H54 (cell line): ENCODE data around the gene NXNL1.
"Not testable (repeated sequence)": the region's sequence is repeated elsewhere in the genome, so short reads cannot be mapped to it uniquely, and the experiment has no call there.

Experiments used
- DNase-seq: peaks from one replicate; pipeline ENCODE4 v3.0.0; 2011; ENCODE audit warnings: low spot score, mixed read lengths; ENCODE audit not compliant: insufficient read length
- FAIRE-seq: peaks from 3 replicates; lab custom pipeline; 2011; peaks lifted over from hg19 to GRCh38; lab: Jason Lieb, UNC
- POLR2A ChIP-seq: IDR thresholded peaks from 2 replicates; pipeline ENCODE4 v1.6.1; 2011; ENCODE audit warnings: low read depth, mild to moderate bottlenecking, low read length

NXNL1 gene, protein sequence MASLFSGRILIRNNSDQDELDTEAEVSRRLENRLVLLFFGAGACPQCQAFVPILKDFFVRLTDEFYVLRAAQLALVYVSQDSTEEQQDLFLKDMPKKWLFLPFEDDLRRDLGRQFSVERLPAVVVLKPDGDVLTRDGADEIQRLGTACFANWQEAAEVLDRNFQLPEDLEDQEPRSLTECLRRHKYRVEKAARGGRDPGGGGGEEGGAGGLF

DNA sequence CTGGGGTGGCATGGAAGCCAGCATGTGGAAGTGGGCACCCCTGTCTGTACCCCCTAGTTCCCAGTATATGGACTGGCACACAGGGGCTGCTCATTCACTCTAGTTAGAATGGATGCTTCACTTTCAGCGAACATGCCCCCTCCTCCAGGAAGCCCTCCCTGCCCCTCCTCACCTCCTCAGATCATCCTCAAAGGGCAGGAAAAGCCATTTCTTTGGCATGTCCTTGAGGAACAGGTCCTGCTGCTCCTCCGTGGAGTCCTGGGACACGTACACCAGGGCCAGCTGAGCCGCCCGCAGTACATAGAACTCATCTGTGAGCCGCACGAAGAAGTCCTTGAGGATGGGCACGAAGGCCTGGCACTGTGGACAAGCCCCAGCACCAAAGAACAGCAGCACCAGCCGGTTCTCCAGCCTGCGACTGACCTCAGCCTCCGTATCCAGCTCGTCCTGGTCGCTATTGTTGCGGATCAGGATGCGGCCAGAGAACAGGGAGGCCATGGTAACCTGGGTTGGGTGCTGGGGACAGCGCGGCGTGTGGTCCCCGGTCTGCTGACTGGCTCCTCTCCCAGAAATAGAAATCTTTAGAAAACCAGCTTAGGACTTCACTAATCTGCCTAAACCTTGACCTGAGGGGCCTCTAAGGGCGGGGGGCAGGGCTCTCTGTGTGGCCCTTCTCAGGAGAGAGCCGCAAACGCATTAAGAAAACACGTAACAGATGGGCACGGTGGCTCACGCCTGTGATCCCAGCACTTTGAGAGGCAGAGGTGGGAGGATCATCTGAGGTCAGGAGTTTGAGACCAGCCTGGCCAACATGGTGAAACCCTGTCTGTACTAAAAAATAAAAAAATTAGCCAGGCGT lies at the start of gene NXNL1:
Gene NXNL1 (minus strand): TSS at position 555 of the 859 bp plus-strand sequence. CDS start 57 bp downstream, at position 498.
- DNase-seq (no peak), FAIRE-seq (no peak)
- no peak for TF ChIP-seq POLR2A

DNA sequence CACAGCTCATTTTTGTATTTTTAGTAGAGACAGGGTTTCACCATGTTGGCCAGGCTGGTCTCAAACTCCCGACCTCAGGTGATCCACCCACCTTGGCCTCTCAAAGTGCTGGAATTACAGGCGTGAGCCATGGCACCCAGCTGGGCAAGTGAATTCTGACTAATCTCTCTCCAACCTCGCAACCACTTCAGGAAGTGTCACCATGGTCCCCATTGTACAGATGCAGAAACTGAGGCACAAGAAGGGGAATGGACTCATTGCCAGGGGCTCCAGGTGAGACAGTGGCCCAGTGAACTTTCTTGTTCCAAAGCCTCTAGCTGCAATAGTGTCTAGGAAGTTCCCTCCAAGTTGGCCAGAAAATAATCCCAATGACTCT lies 47.8 kb upstream of the NXNL1 start:
- not testable (repeated sequence) for DNase-seq, FAIRE-seq

DNA sequence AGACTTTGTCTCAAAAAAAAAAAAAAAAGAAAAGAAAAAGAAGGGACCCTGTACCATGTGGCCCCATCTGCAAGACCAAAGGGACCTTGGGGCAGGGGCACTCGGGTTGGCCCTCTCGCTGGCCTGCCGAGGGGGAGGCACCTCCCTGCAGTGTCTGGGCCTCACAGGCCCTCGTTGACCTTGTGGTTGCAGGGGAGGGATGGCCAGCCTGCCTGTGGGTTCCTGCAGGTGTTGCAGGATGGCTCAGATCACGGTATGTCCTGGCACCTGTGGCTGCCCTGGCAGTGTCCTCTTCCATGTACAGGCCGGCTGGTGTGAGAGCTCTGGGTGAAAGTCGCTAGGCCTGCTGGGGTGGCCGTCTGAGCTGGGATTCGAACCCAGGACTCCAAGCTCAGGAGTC lies 46.0 kb upstream of the NXNL1 start:
- TF ChIP-seq POLR2A, result no peak
- DNase-seq (no peak), FAIRE-seq (no peak)

DNA sequence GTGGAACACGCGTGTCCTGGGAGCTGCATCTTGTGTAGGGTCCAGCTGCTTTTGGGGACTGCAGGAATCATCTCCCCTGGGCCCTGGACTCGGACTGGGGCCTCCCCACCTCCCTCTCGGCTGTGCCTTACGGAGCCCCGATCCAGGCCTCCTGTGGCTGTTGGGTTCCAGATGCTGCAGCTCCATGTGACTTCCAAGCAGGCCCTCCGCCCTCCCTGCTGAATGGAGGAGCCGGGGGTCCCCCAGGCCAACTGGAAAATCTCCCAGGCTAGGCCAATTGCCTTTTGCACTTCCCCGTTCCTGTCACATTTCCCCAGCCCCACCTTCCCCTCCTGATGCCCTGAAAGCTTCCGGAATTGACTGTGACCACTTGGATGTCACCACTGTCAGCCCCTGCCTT lies 44.5 kb upstream of the NXNL1 start:
- no peak for TF ChIP-seq POLR2A
- FAIRE-seq (no peak), DNase-seq (no peak)

DNA sequence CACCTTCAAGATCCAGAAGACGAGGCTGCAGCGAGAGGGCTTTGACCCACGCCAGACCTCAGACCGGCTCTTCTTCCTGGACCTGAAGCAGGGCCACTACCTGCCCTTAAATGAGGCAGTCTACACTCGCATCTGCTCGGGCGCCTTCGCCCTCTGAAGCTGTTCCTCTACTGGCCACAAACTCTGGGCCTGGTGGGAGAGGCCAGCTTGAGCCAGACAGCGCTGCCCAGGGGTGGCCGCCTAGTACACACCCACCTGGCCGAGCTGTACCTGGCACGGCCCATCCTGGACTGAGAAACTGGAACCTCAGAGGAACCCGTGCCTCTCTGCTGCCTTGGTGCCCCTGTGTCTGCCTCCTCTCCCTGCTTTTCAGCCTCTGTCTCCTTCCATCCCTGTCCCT lies 43.7 kb upstream of the NXNL1 start:
- TF ChIP-seq POLR2A, result no peak
- FAIRE-seq, result no peak
- no peak for DNase-seq

DNA sequence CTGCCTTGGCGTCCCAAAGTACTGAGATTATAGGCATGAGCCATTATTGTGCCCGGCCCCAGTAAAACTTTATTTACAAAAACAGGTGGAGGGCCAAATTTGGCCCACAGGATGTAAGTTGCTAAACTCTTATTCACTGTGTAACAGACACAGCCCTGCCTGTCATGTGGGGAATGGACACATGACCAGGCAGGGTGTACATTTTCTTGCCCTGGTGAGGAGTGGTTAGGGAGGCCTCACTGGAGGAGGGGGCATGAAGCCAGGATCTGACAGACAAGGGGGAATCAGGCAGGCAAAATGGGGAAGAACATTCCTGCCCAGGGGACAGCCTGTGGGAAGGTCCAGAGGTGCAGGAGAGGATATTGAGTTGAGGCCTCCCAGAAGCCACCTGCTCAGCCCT lies 43.3 kb upstream of the NXNL1 start:
- no peak for DNase-seq
- no peak for TF ChIP-seq POLR2A
- no peak for FAIRE-seq

DNA sequence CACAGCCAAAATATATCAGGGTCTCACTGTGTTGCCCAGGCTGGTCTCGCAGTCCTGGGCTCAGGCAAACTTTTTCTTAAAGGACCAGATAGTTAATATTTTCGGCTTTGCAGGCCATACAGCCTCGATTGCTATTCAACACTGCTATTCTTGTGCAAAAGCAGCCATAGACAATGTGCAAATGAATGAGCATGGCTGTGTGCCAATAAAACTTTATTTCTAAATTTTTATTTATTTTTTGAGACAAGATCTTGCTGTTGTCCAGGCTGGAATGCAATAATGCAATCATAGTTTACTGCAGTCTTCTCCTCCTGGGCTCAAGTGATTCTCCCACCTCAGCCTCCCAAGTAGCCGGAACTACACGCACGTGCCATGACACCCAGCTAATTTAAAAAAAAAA lies 42.5 kb upstream of the NXNL1 start:
- no peak for FAIRE-seq
- no peak for DNase-seq
- no peak for TF ChIP-seq POLR2A

DNA sequence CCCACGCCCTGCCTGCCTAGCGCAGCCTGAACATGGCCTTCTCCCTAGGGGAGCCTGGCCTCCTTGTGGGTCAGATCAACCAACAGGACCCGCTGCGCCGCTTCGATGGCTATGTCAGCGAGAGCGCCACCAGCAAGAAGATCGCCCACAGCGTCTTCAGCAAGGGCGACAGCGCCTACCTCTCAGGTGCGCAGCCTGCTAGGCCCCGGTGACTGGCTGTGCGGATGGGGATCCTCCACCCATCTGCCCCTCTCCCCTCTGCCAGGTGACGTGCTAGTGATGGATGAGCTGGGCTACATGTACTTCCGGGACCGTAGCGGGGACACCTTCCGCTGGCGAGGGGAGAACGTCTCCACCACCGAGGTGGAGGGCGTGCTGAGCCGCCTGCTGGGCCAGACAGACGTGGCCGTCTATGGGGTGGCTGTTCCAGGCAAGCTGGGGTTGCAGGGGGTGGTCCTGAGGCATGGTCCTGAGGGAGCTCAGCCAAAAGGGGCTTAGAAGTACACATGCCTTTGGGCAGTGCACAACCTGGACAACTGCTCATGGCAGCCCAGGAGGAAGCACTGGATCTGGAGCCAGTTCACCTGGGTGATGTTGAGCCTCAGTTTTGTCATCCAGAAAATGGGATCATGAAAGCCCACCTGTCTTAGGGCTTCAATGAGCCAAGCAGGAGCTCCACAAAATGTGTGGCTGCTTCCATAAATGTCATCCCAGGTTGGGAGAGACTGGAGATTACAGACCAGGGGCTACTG lies 39.9 kb upstream of the NXNL1 start:
- FAIRE-seq (no peak), DNase-seq (no peak)
- TF ChIP-seq POLR2A, result no peak; the same call in 1 of the 2 replicates

DNA sequence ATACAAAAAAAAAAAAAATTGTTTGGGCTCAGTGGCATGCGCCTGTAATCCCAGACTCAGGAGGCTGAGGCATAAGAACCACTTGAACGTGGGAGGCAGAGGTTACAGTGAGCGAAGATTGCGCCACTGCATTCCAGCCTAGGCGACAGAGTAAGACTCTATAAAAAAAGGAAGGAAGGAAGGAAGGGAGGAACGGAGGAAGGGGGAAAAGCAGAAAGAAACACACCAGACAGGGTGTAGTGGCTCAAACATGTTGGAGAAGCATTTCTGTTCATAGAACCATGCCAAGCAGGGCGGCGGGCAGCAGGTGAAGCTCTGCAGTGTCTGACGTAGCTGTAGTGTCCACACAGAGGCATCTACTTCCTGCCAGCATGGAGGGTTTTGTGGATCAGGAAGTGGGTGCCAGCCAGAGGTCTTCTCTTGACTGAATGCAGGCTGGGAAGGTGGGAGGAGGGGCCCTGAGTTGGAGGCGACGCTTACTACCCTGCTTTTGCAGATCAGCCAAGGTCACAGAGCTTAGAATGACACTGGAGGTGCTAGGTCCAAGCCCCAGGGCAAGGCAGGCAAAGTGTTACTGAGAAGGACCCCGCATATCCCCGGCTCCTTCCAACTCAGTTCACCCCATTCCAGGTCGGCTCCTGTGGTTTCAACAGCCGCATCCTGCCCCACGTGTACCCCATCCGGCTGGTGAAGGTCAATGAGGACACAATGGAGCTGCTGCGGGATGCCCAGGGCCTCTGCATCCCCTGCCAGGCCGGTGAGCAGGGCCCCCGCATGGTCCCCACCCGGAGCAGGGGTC lies 39.1 kb upstream of the NXNL1 start:
- no peak for TF ChIP-seq POLR2A
- FAIRE-seq, result no peak
- DNase-seq, result no peak

DNA sequence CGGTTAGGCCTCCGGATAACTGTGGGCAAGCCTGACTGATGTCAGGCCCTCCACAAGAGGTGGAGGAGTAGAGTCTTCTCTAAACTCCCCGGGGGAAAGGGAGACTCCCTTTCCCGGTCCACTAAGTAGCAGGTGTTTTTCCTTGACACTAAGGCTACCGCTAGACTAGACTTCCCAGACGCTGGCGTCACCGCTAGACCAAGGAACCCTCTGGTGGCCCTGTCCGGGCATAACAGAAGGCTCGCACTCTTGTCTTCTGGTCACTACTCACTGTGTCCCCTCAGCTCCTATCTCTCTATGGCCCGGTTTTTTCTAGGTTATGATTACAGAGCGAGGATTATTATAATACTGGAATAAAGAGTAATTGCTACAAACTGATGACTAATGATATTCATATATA lies 38.3 kb upstream of the NXNL1 start:
- not testable (repeated sequence) for DNase-seq, FAIRE-seq

DNA sequence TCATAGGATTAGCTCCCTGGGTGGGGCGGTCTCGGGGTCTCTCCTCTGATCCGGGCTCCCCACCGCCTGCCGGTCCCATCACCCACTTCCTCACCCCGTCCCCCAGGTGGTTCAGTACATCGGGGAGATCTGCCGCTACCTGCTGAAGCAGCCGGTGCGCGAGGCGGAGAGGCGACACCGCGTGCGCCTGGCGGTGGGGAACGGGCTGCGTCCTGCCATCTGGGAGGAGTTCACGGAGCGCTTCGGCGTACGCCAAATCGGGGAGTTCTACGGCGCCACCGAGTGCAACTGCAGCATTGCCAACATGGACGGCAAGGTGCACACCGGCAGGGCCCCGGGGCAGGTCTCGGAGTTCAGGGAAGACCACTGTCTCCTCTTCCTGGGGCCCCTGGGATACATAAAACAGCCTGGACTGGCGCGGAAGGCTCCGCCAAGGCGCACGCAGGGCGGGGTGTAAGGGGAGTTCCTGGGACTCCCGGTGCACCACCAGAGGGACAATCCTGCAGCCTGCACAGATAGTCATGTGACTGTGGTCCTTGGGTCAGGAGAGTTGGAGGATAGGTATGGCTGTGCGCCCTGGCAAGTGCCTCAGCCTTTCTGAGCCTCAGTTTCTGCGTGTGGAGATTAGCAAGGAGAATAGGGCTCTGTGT lies 36.5 kb upstream of the NXNL1 start:
- FAIRE-seq (no peak), DNase-seq (no peak)
- TF ChIP-seq POLR2A, result no peak

DNA sequence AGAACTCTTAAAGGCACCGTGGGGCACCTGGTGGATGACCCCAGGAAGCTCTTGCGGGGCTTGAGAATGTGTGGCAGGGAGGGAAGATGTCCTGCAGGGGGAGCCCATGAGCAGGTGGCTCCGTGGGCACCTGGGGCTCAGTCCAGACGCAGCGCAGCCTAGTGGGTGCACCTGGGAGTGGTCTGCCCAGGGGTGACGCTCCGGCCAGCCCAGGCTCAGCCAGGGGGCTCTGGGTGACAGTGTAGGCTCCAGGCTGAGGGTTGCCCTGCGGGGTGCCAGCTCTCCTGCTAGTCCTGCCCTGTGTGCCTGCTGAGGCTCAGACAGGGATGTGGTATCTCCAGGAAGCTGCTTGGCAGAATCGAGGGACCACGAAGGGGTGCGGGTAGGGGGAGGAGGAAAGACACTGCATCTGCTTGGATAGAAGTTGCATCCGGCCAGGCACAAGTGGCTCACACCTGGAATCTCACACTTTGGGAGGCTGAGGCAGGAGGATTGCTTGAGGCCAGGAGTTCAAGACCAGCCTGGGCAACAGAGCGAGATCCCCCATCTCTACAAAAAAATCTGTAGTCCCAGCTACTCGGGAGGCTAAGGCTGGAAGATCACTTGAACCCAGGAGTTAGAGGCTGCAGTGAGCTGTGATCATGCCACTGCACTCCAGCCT lies 35.7 kb upstream of the NXNL1 start:
- FAIRE-seq, result no peak
- peak; percentile 76 for DNase-seq
- no peak for TF ChIP-seq POLR2A
